ENCODE data around the gene SLC4A3.

Gene SLC4A3

DNA sequence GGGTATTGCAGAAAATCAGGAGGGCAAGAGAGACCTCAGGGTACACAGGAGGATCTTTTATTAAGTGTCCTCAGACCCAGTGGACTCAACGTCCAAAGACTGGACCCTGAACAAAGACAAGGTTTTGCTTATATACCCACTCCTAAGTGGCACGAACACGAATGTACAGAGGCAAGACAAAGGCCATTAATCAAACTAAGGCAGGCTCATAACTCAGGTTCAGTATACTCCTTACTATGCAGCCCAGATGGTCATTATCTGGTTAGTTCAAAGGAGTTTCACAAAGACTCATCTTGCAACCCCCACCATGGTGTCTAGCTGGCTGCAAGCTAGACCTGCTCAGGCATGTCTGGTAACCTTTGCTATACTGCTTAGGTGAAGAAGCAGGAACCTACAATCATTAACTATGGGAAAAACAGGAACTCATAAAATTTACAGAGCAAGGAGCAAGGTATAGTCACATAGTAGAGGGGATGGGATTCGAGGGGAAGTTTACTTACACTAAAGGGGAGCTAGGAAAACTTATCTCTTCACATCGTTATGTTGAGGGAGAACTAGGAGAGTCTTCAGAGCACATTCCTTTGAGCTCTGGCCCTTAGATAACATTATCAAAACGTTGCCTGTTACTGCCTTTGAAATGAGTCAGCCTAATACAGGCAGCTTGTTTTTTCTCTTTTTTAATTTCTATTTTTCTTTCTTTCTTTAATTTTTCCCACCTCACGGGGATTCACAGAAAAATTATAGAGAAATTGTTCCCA, 33.9 kb downstream of the SLC4A3 start:
- H3K36me3 Mint-ChIP-seq = no peaks in the 10 kb centered on the region
- no peaks in the 10 kb centered on the region for H3K4me1 Mint-ChIP-seq
- H3K27ac Mint-ChIP-seq = no peak overlapping the region
- DNase-seq = no peak
- H3K27me3 Mint-ChIP-seq = peaks cover 13% of the 10 kb centered on the region
- CTCF ChIA-PET = interaction anchor here (1.8 to 2.2 kb wide), 2 partner anchors 19 to 121 kb away, joined by 3 to 6 read pairs; no protein-coding TSS in a partner anchor
- H3K9me3 Mint-ChIP-seq = no peaks in the 10 kb centered on the region
- H3K4me3 Mint-ChIP-seq = no peak overlapping the region

DNA sequence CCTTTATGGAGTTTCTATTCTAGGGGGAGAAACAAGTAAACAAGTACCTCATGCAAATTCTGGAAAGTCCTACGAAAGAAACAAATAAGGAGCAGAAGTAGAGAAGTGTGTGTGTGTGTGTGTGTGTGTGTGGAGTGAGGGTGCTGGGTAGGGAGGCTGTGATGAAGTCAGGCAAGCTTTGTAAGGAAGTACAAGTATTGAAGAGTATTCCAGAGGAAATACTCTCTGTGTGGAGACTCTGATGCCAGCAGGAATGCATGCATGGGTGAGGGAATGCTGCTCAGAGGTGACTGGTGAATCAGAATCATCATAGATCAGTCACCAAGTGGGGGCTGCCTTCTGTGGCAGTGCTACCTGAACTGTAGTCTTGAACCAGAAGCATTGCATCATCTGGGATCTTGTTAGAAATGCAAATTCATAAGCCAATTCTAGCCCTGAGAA, 34.5 kb downstream of the SLC4A3 start:
- no peak for DNase-seq
- H3K4me1 Mint-ChIP-seq = no peaks in the 10 kb centered on the region
- no peak overlapping the region for H3K4me3 Mint-ChIP-seq
- no peaks in the 10 kb centered on the region for H3K36me3 Mint-ChIP-seq
- CTCF ChIA-PET = interaction anchor here (1.8 kb wide), 1 partner anchor 19 kb away, joined by 3 read pairs; no protein-coding TSS in a partner anchor
- H3K9me3 Mint-ChIP-seq = no peaks in the 10 kb centered on the region
- H3K27ac Mint-ChIP-seq = no peak overlapping the region
- peaks cover 13% of the 10 kb centered on the region for H3K27me3 Mint-ChIP-seq

DNA sequence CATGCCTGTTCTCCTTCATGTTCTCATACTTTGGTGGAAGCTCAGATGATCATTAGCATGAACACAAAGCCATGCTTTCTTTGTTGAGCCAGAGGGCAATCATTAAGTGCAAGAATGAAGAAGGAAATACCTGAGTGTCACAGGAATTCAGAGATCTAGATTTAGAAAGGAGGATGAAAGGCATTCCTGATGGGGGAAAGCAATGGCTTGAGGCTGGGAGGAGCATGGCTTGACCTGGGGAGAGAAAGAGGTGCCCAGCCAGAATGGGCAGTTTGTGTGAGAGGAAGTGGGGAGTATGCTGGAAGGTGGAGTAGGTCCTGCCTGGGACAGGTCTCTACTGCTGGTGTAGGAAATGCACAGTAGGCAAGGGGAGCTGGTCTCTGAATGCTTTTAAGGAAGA, 35.1 kb downstream of the SLC4A3 start:
- Mint-ChIP-seq H3K27ac (no peak overlapping the region), H3K4me3 (no peak overlapping the region), H3K36me3 (no peaks in the 10 kb centered on the region), H3K4me1 (no peaks in the 10 kb centered on the region), H3K9me3 (no peaks in the 10 kb centered on the region), H3K27me3 (peaks cover 13% of the 10 kb centered on the region)
- DNase-seq = no peak
- CTCF ChIA-PET = no interaction called here

DNA sequence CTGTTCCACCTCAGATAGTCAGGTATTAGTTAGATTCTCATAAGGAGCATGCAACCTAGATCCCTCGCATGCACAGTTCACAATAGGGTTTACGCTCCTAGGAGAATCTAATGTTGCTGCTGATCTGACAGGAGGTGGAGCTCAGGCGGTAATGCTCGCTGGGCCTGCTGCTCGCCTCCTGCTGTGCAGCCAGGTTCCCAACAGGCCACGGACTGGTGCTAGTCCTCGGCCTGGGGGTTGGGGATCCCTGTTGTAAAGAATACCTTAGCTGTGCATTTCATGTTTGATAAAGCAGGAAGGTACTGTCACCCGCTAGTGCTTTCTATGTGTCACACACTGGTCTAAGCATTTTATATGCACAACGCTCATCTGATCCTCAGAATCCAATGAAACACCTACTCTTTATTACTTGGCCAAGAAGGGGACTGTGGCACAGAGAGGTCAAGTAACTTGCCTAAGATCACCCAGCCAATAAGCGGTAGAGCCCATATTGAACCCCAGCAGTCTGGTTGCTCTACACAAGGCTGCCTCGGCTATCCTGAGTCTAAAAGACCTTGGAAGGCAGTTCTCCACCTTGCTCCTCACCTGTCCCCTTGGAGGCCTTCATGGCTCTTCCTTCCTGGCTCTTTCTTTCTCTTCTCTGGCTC, 35.8 kb downstream of the SLC4A3 start:
- CTCF ChIA-PET = no interaction called here

DNA sequence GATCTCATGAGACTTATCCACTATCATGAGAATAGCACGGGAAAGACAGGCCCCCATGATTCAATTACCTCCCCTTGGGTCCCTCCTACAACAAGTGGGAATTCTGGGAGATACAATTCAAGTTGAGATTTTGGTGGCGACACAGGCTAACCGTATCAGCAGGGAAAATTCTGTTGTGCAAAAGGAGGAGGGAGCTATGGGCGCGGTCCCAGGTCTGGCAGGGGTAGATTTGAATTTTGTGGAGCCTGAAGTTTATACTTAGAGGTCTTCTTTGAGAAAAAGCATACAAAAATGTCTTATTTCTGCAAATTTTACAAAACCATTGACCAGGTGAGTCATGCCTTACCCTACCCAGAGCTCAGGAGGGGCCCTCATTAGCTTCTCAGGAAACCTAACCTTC, 36.6 kb downstream of the SLC4A3 start:
- Mint-ChIP-seq H3K27me3 (peaks cover 6% of the 10 kb centered on the region), H3K4me1 (no peaks in the 10 kb centered on the region), H3K4me3 (no peak overlapping the region), H3K9me3 (no peaks in the 10 kb centered on the region), H3K27ac (no peak overlapping the region), H3K36me3 (no peaks in the 10 kb centered on the region)
- CTCF ChIA-PET = interaction anchor here (1.4 kb wide), 1 partner anchor 26 kb away, joined by 3 read pairs; no protein-coding TSS in a partner anchor
- DNase-seq = no peak

More for the DNA sequence above, 35.8 kb downstream of the SLC4A3 start:
- DNase-seq = no peak
- H3K9me3 Mint-ChIP-seq = no peaks in the 10 kb centered on the region
- no peak overlapping the region for H3K4me3 Mint-ChIP-seq
- no peaks in the 10 kb centered on the region for H3K36me3 Mint-ChIP-seq
- no peak overlapping the region for H3K27ac Mint-ChIP-seq
- peaks cover 9% of the 10 kb centered on the region for H3K27me3 Mint-ChIP-seq
- H3K4me1 Mint-ChIP-seq = no peaks in the 10 kb centered on the region

DNA sequence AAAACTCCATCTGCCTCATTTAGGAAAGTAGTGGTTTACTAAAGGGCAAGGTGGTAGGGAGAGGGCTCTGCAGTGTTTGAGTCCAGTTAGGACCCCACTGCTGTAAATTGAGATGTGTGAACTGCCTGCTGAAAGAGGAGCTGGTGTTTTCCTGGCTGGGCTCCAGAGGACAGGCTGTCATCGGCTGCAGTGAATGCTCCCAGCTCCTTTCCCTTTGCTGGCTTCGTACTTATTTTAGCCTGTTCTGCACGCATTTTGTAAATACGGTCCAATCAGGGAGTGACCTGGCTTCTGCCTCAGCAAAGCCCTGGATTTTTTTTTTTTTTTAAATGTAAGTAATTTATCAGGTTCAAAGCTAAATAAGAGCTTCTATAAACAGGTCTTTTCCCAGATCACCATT, 37.5 kb downstream of the SLC4A3 start:
- CTCF ChIA-PET = interaction anchor here (1.4 kb wide), 1 partner anchor 25 kb away, joined by 3 read pairs; no protein-coding TSS in a partner anchor
- no peaks in the 10 kb centered on the region for H3K36me3 Mint-ChIP-seq
- DNase-seq = no peak
- H3K27me3 Mint-ChIP-seq = no peaks in the 10 kb centered on the region
- H3K4me1 Mint-ChIP-seq = no peaks in the 10 kb centered on the region
- no peaks in the 10 kb centered on the region for H3K9me3 Mint-ChIP-seq
- no peak overlapping the region for H3K4me3 Mint-ChIP-seq
- no peak overlapping the region for H3K27ac Mint-ChIP-seq

DNA sequence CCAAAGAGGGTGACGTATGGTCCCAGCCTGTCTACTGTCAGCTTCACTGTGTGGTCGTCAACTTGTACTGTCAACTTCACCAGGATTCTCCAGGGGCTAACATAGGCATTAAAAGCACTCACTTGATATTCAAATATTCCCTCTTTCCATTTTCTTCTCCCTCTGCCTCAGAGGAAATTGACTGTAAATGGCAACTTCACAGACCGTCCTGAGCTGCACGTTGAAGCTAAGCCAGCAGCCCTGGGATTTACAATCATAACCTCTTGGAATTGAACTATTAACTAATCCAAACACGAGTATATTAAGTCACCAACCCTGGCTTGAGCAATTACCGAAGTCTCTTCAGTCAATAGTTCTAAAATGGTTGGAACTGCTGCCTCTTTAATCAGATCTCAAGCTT, 38.5 kb downstream of the SLC4A3 start:
- Mint-ChIP-seq H3K36me3 (no peaks in the 10 kb centered on the region), H3K4me1 (no peaks in the 10 kb centered on the region), H3K27me3 (no peaks in the 10 kb centered on the region), H3K9me3 (no peaks in the 10 kb centered on the region), H3K27ac (no peak overlapping the region), H3K4me3 (no peak overlapping the region)
- no peak for DNase-seq
- CTCF ChIA-PET = no interaction called here

DNA sequence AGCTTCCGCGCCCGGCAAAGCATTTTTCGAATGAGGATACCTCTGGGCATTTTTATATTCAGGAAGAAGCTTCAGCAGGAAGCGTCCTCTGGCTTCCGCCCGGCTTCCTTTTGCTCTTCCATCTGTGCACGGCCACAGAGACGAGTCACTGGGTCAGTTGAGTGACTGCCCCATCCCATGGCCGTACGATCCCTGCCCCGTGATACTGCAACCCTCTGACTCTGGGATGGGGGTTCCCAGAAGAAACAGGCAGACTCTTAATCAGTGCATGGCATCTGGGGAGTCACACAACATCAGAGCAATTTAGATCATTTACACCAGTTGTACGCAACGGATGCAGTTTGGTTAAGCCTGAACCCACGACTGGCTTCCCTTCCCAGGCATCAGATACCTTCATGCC, 40.9 kb downstream of the SLC4A3 start:
- CTCF ChIA-PET = no interaction called here

DNA sequence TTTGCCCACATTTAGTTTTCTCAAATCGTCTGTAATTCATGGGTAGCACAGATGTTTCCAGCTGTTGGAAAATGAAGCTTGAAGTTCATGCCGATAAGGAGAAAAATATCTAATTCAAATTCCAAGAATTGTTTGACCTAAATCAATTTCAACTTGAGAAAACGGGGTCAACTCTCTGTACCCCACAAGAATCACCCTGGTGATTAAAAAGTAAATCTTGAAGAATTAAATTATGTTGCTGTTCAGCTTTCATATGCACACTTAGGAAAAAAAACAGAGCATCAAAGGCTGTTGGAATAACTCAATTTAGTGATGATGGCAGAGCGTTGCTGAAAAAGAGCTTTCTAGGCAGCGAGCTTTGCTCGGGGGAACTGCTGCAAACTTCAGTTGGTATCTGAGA, 43.0 kb downstream of the SLC4A3 start:
- no peak overlapping the region for H3K27ac Mint-ChIP-seq
- no peaks in the 10 kb centered on the region for H3K4me1 Mint-ChIP-seq
- H3K36me3 Mint-ChIP-seq = no peaks in the 10 kb centered on the region
- no peaks in the 10 kb centered on the region for H3K9me3 Mint-ChIP-seq
- no peak for DNase-seq
- no peak overlapping the region for H3K4me3 Mint-ChIP-seq
- CTCF ChIA-PET = interaction anchor here (1.4 kb wide), 1 partner anchor 130 kb away, joined by 3 read pairs; no protein-coding TSS in a partner anchor
- peaks cover 16% of the 10 kb centered on the region for H3K27me3 Mint-ChIP-seq

More for the DNA sequence above, 40.9 kb downstream of the SLC4A3 start:
- Mint-ChIP-seq H3K9me3 (no peaks in the 10 kb centered on the region), H3K36me3 (no peaks in the 10 kb centered on the region), H3K4me1 (no peaks in the 10 kb centered on the region), H3K27me3 (peaks cover 8% of the 10 kb centered on the region), H3K4me3 (no peak overlapping the region), H3K27ac (no peak overlapping the region)
- no peak for DNase-seq

DNA sequence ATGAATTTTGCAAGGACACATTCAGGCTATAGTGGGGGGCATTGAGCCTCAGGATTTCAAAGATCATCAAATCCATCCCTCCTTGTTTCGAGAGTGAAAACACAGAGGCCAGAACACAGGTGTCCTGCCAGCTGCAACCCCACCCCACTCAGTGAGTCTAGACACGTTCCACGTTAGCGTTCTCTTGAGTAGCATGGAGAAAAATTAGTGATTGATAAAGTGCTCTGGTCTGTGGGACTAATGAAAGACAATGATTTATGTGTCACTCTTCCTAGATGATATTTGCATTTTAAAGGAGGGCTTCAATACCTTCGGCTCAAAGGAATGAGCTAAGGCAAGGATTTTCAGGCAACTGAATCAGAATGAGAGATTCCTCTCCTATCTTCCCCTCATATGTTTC, 43.8 kb downstream of the SLC4A3 start:
- Mint-ChIP-seq H3K27me3 (peaks cover 18% of the 10 kb centered on the region), H3K36me3 (no peaks in the 10 kb centered on the region), H3K27ac (no peak overlapping the region), H3K4me3 (no peak overlapping the region), H3K9me3 (no peaks in the 10 kb centered on the region), H3K4me1 (no peaks in the 10 kb centered on the region)
- DNase-seq = no peak
- CTCF ChIA-PET = interaction anchor here (1.4 kb wide), 1 partner anchor 130 kb away, joined by 3 read pairs; no protein-coding TSS in a partner anchor

DNA sequence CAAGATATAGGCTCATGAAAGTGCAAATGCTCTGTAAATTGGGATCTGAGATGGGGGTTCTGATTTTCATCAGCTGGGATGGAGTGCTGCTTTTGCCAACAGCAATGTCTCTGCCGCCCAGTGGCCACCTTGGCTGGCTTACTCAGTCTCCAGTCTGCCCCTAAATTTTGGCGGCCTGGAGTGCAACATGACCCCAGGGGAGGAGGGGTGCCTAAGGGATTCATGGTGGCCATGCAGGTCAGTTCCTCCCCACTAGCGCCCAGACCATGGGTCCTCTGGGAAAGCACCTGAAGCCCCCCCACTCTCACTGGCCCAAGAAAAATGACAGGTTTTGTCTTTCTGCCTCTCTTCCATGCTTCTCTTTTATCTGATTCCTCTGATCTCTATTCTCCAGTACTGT, 45.0 kb downstream of the SLC4A3 start:
- DNase-seq = no peak
- Mint-ChIP-seq H3K9me3 (no peaks in the 10 kb centered on the region), H3K4me3 (no peak overlapping the region), H3K27ac (no peak overlapping the region), H3K36me3 (no peaks in the 10 kb centered on the region), H3K27me3 (peaks cover 18% of the 10 kb centered on the region), H3K4me1 (no peaks in the 10 kb centered on the region)
- CTCF ChIA-PET = interaction anchor here (1.2 kb wide), 1 partner anchor 17 kb away, joined by 3 read pairs; no protein-coding TSS in a partner anchor

DNA sequence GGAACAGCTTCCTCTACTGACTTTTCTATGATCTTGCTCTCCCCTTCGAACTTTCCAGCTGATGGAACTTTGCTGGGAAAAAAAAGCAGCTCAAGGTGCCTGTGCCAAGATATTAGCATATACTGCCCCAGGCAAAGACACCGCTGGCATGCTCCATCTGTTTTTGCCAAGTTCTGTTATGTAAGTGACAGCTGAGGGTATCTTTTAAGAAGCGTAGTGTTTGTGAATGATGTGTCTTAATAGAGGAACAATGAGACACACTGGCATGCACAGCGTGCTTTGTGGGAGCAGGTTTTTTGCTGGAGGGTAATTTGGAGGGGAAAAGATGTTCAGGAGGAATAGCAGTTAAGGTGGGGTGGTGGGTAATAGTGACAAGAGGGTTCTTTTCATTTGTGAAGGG, 47.8 kb downstream of the SLC4A3 start:
- peaks cover 18% of the 10 kb centered on the region for H3K27me3 Mint-ChIP-seq
- no peak overlapping the region for H3K27ac Mint-ChIP-seq
- CTCF ChIA-PET = interaction anchor here (1.1 kb wide), 1 partner anchor 15 kb away, joined by 4 read pairs; no protein-coding TSS in a partner anchor
- H3K4me1 Mint-ChIP-seq = no peaks in the 10 kb centered on the region
- H3K9me3 Mint-ChIP-seq = no peaks in the 10 kb centered on the region
- H3K36me3 Mint-ChIP-seq = no peaks in the 10 kb centered on the region
- H3K4me3 Mint-ChIP-seq = no peak overlapping the region
- DNase-seq = no peak

DNA sequence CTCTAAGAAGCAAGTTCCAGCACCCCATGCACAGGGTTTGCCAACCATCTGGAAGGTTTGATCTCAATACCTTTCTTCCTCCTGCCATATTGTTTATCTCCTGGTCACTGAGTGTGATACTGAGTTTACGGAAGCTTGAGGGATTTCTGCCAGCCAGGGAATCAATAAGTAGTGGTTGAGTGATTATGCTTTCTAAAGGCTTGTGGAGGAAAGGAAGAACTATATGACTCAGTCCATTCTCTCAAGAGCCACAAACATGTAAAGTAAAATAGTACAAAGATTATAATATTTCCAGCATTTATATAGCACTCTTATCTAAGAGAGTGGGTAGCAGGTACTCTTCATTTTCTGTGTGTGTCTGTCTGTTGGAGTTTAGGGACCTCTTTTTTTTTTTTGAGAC, 49.2 kb downstream of the SLC4A3 start:
- CTCF ChIA-PET = no interaction called here
- no peak overlapping the region for H3K4me3 Mint-ChIP-seq
- no peaks in the 10 kb centered on the region for H3K36me3 Mint-ChIP-seq
- H3K4me1 Mint-ChIP-seq = no peaks in the 10 kb centered on the region
- DNase-seq = no peak
- H3K27ac Mint-ChIP-seq = no peak overlapping the region
- no peaks in the 10 kb centered on the region for H3K9me3 Mint-ChIP-seq
- peaks cover 19% of the 10 kb centered on the region for H3K27me3 Mint-ChIP-seq

DNA sequence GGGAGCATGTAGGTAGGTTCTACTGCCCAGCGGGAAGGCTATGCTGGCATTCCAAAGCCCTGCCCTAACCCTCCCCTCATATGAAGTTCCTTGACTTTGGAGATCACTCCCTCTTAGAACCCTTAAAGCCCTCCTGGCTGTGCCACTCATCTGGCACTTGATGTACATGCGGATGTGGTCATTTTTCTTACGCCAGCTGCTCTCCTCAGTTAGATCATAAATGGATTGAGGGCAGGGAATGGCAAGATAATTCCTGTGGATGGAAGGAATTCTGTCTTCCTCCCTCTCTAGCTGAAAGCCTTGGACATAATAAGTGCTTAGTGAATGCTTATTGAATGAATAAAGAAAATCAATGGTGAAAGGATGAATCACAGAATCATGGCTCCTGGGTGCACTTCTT, 51.6 kb downstream of the SLC4A3 start:
- no peaks in the 10 kb centered on the region for H3K36me3 Mint-ChIP-seq
- H3K9me3 Mint-ChIP-seq = no peaks in the 10 kb centered on the region
- no peak for DNase-seq

More for the DNA sequence above, 51.6 kb downstream of the SLC4A3 start:
- CTCF ChIA-PET = interaction anchor here (0.8 to 1.4 kb wide), 3 partner anchors 11 to 149 kb away, joined by 3 to 6 read pairs (median 3); no protein-coding TSS in a partner anchor
- H3K4me3 Mint-ChIP-seq = no peak overlapping the region
- no peak overlapping the region for H3K27ac Mint-ChIP-seq
- no peaks in the 10 kb centered on the region for H3K4me1 Mint-ChIP-seq
- peaks cover 23% of the 10 kb centered on the region for H3K27me3 Mint-ChIP-seq
